Bronchial epithelial cell (primary cell): ENCODE results near the gene PM20D2. TPM values are rescaled to one million over a fixed set of nuclear protein-coding genes. Genes with fewer than 3 reads are reported as not detected.
A peak's percentile ranks its signal among the peaks of the same experiment; 100 is the strongest.

Experiments
- DNase-seq: peaks from one replicate; pipeline ENCODE4 v3.0.0-alpha.2; 2010; ENCODE audit warnings: low read depth
- FAIRE-seq: peaks from 2 replicates; lab custom pipeline; 2011; peaks lifted over from hg19 to GRCh38; lab: Jason Lieb, UNC
- H3K27me3 ChIP-seq: 2 replicates; pipeline ENCODE4 v1.5.1; 2011; ENCODE audit warnings: low read length; ENCODE audit not compliant: control insufficient read depth, insufficient read depth
- H3K36me3 ChIP-seq: 2 replicates; pipeline ENCODE4 v1.5.1; 2011; ENCODE audit warnings: low read length; ENCODE audit not compliant: control insufficient read depth, insufficient read depth
- H3K4me3 ChIP-seq: 2 replicates; pipeline ENCODE4 v1.5.1; 2011; ENCODE audit warnings: mild to moderate bottlenecking, low read depth, low read length, control low read depth
- CTCF ChIP-seq: IDR thresholded peaks from 2 replicates; pipeline ENCODE4 v1.5.1; 2011; ENCODE audit warnings: mild to moderate bottlenecking, moderate library complexity, low read length, control low read depth, inconsistent platforms; ENCODE audit not compliant: insufficient read depth, severe bottlenecking
- total RNA-seq: library from RNA; depleted of rRNA; stranded (reverse); fragments of >200 nt; gene quantifications from 2 replicates; pipeline ENCODE4 v1.2.1, GENCODE V29; 2014

The PM20D2 gene
- total RNA-seq, 1 donor from 2014 or later: 7.1 TPM

DNA sequence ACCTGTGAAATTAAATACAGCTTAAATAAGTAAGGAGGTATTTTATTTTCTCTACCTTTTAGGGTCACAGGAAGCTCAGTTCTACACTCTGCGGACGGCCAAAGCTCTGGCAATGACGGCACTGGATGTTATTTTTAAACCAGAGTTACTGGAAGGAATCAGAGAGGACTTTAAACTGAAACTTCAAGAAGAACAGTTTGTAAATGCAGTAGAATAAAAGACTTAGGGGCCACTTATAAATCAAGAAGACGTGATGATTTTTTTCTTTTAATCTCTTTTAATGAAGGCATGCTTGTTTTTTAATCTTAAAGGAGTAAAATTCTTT is 16.2 kb downstream of the PM20D2 start:
- no peaks in the 10 kb centered on the region for H3K36me3 ChIP-seq
- no peak overlapping the region for H3K4me3 ChIP-seq
- no peak for TF ChIP-seq CTCF
- H3K27me3 ChIP-seq: no peaks in the 10 kb centered on the region
- FAIRE-seq: no peak
- DNase-seq: no peak

GRCh38 chr6:89172131-89172530 is 26.3 kb downstream of the PM20D2 start:
- no peak for TF ChIP-seq CTCF
- Histone ChIP-seq H3K27me3 (no peaks in the 10 kb centered on the region), H3K36me3 (no peaks in the 10 kb centered on the region), H3K4me3 (no peak overlapping the region)
- FAIRE-seq: no peak
- peak; percentile 33 for DNase-seq

DNA sequence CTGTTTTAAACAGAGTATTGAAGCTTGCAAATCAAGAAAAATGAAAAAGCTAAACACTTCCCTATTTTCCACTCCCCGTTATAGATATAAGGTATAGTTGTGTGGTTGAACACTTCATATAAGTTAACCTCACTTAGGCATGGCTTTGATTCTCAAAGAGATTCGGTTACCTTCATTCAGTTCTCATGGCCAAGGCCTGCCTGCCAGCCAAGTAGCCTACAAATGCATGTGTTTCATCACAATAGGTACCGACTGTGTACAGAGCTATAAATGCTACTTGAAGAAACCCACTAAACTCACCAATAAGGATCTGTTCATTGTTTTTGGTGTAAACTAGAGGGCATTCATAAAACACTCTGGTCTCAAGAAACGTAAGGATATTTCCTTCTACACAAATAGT is 27.8 kb downstream of the PM20D2 start:
- Histone ChIP-seq H3K27me3 (no peaks in the 10 kb centered on the region), H3K4me3 (no peak overlapping the region), H3K36me3 (no peaks in the 10 kb centered on the region)
- FAIRE-seq (no peak), DNase-seq (no peak)
- no peak for TF ChIP-seq CTCF

DNA sequence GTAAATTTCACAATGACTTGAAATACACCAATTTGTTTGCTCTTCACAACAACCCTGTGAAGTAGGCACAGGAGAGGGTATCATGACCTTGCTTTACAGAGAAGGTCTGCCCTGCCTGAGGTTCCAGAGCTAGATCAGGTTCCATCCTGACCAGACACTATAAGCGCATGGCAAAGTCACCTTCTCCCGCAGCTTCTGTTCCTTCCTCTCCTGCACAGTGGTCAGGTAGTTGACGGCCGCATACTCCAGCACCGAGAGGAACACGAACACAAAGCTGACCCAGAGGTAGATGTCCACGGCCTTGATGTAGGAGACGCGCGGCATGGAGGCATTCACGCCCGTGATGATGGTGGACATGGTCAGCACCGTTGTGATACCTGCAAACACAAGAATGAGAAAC is 34.3 kb downstream of the PM20D2 start:
- Histone ChIP-seq H3K27me3 (no peaks in the 10 kb centered on the region), H3K36me3 (no peaks in the 10 kb centered on the region), H3K4me3 (no peak overlapping the region)
- TF ChIP-seq CTCF: no peak
- DNase-seq (no peak), FAIRE-seq (peak; percentile 76)

DNA sequence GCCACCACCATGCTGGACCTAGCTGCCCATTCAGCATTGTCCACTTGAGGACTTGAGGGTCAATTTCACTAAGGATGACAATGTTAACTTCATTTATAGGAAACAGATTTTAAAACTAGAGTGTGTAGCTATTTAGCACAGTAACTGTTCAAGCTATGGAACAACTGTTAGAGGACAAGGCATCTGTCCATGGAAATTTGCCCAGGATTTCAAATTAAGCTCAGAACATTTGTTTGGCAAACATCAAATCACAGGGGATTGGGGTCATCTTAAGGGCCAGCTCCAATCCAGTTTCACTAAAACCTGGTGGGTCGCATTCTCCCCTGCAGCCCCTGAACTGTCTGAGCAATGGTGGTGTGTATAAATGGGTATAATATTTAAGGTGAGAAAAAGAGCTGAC is 35.1 kb downstream of the PM20D2 start:
- TF ChIP-seq CTCF: no peak
- FAIRE-seq (no peak), DNase-seq (no peak)
- no peaks in the 10 kb centered on the region for H3K27me3 ChIP-seq
- no peaks in the 10 kb centered on the region for H3K36me3 ChIP-seq
- H3K4me3 ChIP-seq: no peak overlapping the region

DNA sequence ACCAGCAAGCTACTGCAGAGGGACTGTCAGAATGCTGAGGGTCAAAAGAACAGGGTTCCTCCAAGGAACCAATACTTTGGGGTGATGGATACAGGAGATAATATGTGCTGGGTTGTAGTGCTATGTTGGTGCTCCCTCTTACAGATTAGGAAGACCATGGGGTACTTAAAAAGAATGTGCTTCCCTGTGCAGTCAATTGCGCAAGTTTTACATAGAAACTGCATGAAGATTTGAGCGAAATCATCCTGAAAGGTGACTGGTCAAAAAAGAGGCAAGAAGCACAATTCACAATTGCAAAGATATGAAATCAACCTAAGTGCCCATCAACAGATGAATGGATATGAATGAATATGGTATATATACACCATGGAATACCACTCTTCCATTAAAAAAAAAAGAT is 37.4 kb downstream of the PM20D2 start:
- no peak for TF ChIP-seq CTCF
- no peaks in the 10 kb centered on the region for H3K27me3 ChIP-seq
- FAIRE-seq: no peak

More for the DNA sequence above, 37.4 kb downstream of the PM20D2 start:
- no peak for DNase-seq
- H3K4me3 ChIP-seq: no peak overlapping the region
- H3K36me3 ChIP-seq: no peaks in the 10 kb centered on the region
